Suprapubic skin (tissue), 4 donors: ENCODE measurements around the gene SLC2A10. TPM values are rescaled to one million over a fixed set of nuclear protein-coding genes. Genes with fewer than 3 reads are reported as not detected.
"Not testable (repeated sequence)": the region's sequence is repeated elsewhere in the genome, so short reads cannot be mapped to it uniquely, and the experiment has no call there.

Source experiments
- DNase-seq, 2 donors: peaks; one replicate each; pipeline ENCODE4 v3.0.0-alpha.2; 2019; ENCODE audit warnings: low spot score in 2 of 2
- H3K27ac ChIP-seq: fragments of 200-600 bp; sonication (generic); one replicate; pipeline ENCODE4 v1.5.1; 2019
- H3K27me3 ChIP-seq: fragments of 200-600 bp; sonication (generic); one replicate; pipeline ENCODE4 v1.5.1; 2019
- H3K36me3 ChIP-seq: fragments of 200-600 bp; sonication (generic); one replicate; pipeline ENCODE4 v1.5.1; 2019
- H3K4me1 ChIP-seq: fragments of 200-600 bp; sonication (generic); one replicate; pipeline ENCODE4 v1.5.1; 2019
- H3K4me3 ChIP-seq: fragments of 200-600 bp; sonication (generic); one replicate; pipeline ENCODE4 v1.5.1; 2019; ENCODE audit warnings: mild to moderate bottlenecking
- H3K9me3 ChIP-seq: fragments of 200-600 bp; sonication (generic); one replicate; pipeline ENCODE4 v1.5.1; 2019
- EP300 ChIP-seq: sonication (generic); formaldehyde crosslinking; IDR thresholded peaks from one replicate; pipeline ENCODE4 v1.6.1; 2017; ENCODE audit warnings: antibody characterized with exemption
- POLR2A ChIP-seq, 2 donors: fragments of 450-650 bp; IDR thresholded peaks; one replicate each; pipeline ENCODE4 v1.6.1; 2017; ENCODE audit warnings: antibody characterized with exemption in 2 of 2, mild to moderate bottlenecking in 2 of 2, moderate library complexity in 2 of 2
- POLR2AphosphoS5 ChIP-seq, 3 donors: sonication (generic); formaldehyde crosslinking; IDR thresholded peaks; one replicate each; pipeline ENCODE4 v1.6.1; 2017; ENCODE audit warnings: antibody characterized with exemption in 3 of 3
- WGBS: methylation state at CpG from one replicate; pipeline ENCODE4 v1.1.5; 2018; 5-methylcytosine and 5-hydroxymethylcytosine counted together
- total RNA-seq, 4 donors: library from RNA; depleted of rRNA; stranded (reverse); fragments of >200 nt; gene quantifications; one replicate each; pipeline ENCODE4 v1.1.0, GENCODE V29; 2016
- TF ChIP-seq, protein P1 (sequence below), 2 donors: fragments of 200-600 bp in 1 of 2; fragments of 450-650 bp in 1 of 2; sonication (generic) in 1 of 2; IDR thresholded peaks; one replicate each; pipeline ENCODE4 v1.5.1; 2016 to 2019; ENCODE audit warnings: antibody characterized with exemption in 2 of 2, mild to moderate bottlenecking in 1 of 2, moderate library complexity in 1 of 2

The SLC2A10 gene
- total RNA-seq, 4 donors from 2014 or later = 2.6 to 8.1 (median 5.5) TPM

GRCh38 chr20:46672543-46673148 is 36.8 kb upstream of the SLC2A10 start:
- no peak for DNase-seq
- 100% methylated on average over 2 of the region's 5 CpGs for WGBS
- H3K4me3 ChIP-seq = no peak overlapping the region
- H3K9me3 ChIP-seq = peaks cover 11% of the 10 kb centered on the region
- TF ChIP-seq EP300 (no peak), POLR2AphosphoS5 (IDR thresholded peaks at IDR 0.05) (no peak), POLR2A (IDR thresholded peaks at IDR 0.05) (no peak)
- TF ChIP-seq, protein P1, sequence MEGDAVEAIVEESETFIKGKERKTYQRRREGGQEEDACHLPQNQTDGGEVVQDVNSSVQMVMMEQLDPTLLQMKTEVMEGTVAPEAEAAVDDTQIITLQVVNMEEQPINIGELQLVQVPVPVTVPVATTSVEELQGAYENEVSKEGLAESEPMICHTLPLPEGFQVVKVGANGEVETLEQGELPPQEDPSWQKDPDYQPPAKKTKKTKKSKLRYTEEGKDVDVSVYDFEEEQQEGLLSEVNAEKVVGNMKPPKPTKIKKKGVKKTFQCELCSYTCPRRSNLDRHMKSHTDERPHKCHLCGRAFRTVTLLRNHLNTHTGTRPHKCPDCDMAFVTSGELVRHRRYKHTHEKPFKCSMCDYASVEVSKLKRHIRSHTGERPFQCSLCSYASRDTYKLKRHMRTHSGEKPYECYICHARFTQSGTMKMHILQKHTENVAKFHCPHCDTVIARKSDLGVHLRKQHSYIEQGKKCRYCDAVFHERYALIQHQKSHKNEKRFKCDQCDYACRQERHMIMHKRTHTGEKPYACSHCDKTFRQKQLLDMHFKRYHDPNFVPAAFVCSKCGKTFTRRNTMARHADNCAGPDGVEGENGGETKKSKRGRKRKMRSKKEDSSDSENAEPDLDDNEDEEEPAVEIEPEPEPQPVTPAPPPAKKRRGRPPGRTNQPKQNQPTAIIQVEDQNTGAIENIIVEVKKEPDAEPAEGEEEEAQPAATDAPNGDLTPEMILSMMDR (IDR thresholded peaks at IDR 0.05) = no peak
- no peaks in the 10 kb centered on the region for H3K27me3 ChIP-seq
- H3K27ac ChIP-seq = no peak overlapping the region
- no peaks in the 10 kb centered on the region for H3K36me3 ChIP-seq
- H3K4me1 ChIP-seq = no peaks in the 10 kb centered on the region

GRCh38 chr20:46673394-46674252 is 35.8 kb upstream of the SLC2A10 start:
- WGBS = 93% methylated on average over 11 of the region's 11 CpGs
- H3K9me3 ChIP-seq = peaks cover 11% of the 10 kb centered on the region
- no peak overlapping the region for H3K27ac ChIP-seq
- no peaks in the 10 kb centered on the region for H3K27me3 ChIP-seq
- no peak for TF ChIP-seq POLR2AphosphoS5 (IDR thresholded peaks at IDR 0.05)
- no peak for TF ChIP-seq POLR2A (IDR thresholded peaks at IDR 0.05)
- TF ChIP-seq, protein P1 (IDR thresholded peaks at IDR 0.05) = no peak
- no peak for TF ChIP-seq EP300
- no peak overlapping the region for H3K4me3 ChIP-seq
- H3K36me3 ChIP-seq = no peaks in the 10 kb centered on the region
- no peak for DNase-seq
- H3K4me1 ChIP-seq = no peaks in the 10 kb centered on the region

DNA sequence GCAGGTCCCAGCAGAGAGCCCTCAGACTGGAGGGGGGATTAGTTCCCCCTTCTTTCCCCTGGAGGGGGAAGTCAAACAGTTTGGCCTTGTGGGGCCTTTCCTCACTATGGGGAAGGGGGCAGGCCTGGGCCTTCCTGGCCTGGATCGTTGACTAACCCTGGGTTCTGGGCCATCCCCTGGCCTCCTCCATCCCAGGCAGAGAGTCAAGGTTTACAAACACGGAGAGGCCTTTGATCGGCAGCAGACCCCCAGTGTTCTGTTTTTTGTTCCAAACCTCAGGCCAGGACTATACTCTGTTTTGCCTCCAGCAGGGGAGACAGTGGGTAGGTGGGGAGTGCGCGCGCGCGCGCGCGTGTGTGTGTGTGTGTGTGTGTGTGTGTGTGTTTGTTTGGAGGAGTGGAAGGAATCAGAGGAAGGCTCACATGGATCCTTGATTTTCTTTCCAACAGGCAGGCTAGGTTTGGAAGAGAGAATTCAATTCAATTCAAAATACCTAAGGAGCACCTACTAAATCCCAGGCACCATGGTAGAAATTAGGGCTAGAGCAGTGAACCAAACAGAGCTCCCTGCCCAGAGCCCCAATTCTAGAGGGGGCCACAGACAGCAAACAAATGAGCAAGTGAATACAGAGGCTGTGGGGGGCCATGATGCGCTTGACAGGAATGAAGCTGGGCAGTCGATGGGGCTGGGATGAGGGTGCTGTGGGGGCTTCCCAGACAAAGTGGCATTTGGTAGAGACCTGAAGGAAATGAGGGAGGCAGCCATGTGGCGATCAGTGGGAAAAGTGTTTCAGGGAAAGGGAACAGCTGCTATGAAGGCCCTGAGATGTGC is 35.0 kb upstream of the SLC2A10 start:
- Histone ChIP-seq H3K27ac (no peak overlapping the region), H3K27me3 (no peaks in the 10 kb centered on the region), H3K4me1 (no peaks in the 10 kb centered on the region), H3K36me3 (no peaks in the 10 kb centered on the region), H3K4me3 (no peak overlapping the region), H3K9me3 (peaks cover 11% of the 10 kb centered on the region)
- 75% methylated on average over 14 of the region's 14 CpGs for WGBS
- DNase-seq = no peak
- TF ChIP-seq POLR2AphosphoS5 (IDR thresholded peaks at IDR 0.05) = no peak

DNA sequence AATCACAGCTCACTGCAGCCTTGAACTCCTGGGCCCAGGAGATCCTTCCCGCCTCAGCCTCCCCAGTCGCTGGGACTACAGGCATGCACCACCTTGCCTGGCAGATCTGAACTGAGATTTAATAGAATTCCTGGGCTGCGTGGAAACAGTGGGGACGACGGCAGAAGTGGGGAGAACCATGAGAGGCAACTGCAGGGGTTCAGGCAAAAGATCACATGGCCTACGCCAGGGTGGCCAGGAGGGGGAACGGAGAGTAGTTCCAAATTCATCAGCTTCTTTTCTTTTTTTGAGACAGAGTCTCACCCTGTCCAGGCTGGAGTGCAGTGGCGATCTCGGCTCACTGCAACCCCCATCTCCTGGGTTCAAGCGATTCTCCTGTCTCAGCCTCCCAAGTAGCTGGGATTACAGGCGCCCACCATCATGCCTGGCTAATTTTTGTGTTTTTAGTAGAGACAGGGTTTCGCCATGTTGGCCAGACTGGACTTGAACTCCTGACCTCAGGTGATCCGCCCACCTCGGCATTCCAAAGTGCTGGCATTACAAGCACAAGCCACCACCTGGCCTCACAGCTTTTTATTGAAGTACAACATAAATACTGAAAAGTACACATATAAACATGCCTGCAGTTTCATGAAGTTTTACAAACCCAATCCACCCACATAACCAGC is 32.7 kb upstream of the SLC2A10 start:
- not testable (repeated sequence) for H3K36me3 ChIP-seq, H3K27ac ChIP-seq, H3K4me3 ChIP-seq, H3K27me3 ChIP-seq, DNase-seq, H3K4me1 ChIP-seq, H3K9me3 ChIP-seq
- 92% methylated on average over 9 of the region's 14 CpGs for WGBS

GRCh38 chr20:46677608-46678007 is 31.8 kb upstream of the SLC2A10 start:
- H3K36me3 ChIP-seq = peaks cover 7% of the 10 kb centered on the region
- no peaks in the 10 kb centered on the region for H3K27me3 ChIP-seq
- no peak overlapping the region for H3K27ac ChIP-seq
- H3K4me1 ChIP-seq = peaks cover 10% of the 10 kb centered on the region
- no peaks in the 10 kb centered on the region for H3K9me3 ChIP-seq
- WGBS = 91% methylated on average over 5 of the region's 5 CpGs
- TF ChIP-seq POLR2AphosphoS5 (IDR thresholded peaks at IDR 0.05) (no peak), EP300 (no peak), POLR2A (IDR thresholded peaks at IDR 0.05) (no peak)
- TF ChIP-seq, protein P1 (IDR thresholded peaks at IDR 0.05) = no peak
- no peak overlapping the region for H3K4me3 ChIP-seq
- DNase-seq = no peak
